HFFc6 (cell line): ENCODE data around the gene NCOA1. TPM values are rescaled to one million over a fixed set of nuclear protein-coding genes. Genes with fewer than 3 reads are reported as not detected.
A peak's percentile ranks its signal among the peaks of the same experiment; 100 is the strongest.

Source experiments
- DNase-seq: peaks from one replicate; pipeline ENCODE4 v3.0.0-alpha.2; 2018
- H3K27ac Mint-ChIP-seq: 2 replicates; pipeline ENCODE4 v1.8.0; 2020; ENCODE audit warnings: mild to moderate bottlenecking, mixed read lengths
- H3K27me3 Mint-ChIP-seq: 2 replicates; pipeline ENCODE4 v1.8.0; 2021; ENCODE audit warnings: mild to moderate bottlenecking, moderate library complexity, mixed read lengths; ENCODE audit not compliant: insufficient read depth
- H3K36me3 Mint-ChIP-seq: 2 replicates; pipeline ENCODE4 v1.8.0; 2021; ENCODE audit warnings: low read depth, mixed read lengths
- H3K4me1 Mint-ChIP-seq: 2 replicates; pipeline ENCODE4 v1.8.0; 2020; ENCODE audit warnings: low read depth, mixed read lengths
- H3K4me3 Mint-ChIP-seq: 2 replicates; pipeline ENCODE4 v1.8.0; 2020; ENCODE audit warnings: mild to moderate bottlenecking, moderate library complexity, mixed read lengths
- H3K9me3 Mint-ChIP-seq: 2 replicates; pipeline ENCODE4 v1.8.0; 2020; ENCODE audit warnings: mild to moderate bottlenecking, mixed read lengths
- CTCF ChIP-seq: fragments of 200-600 bp; sonication (generic); IDR thresholded peaks from 2 replicates; pipeline ENCODE4 v1.5.0; 2021; ENCODE audit warnings: antibody characterized with exemption, mild to moderate bottlenecking
- total RNA-seq, 6 experiments: library from RNA; stranded (reverse); fragmentation: NEBNext Ultra II Directional; extraction: Animal tissue kit (Norgen Biotek cat#: 25700); gene quantifications; 2 replicates in 1 of 6; 3 replicates in 5 of 6; pipeline ENCODE4 v1.2.3, GENCODE V29; 2021

Gene NCOA1
- total RNA-seq, 6 experiments from 2014 or later = 8.6 to 11.2 (median 10.7) TPM

- DNase-seq = peak; percentile 40
- peak overlapping the region; percentile 71 for H3K27ac Mint-ChIP-seq
These were observed 217.6 kb downstream of the NCOA1 start for GRCh38 chr2:24708537-24709152.

GRCh38 chr2:24710806-24711205 is 219.8 kb downstream of the NCOA1 start:
- DNase-seq = no peak
- Mint-ChIP-seq H3K9me3 (no peaks in the 10 kb centered on the region), H3K36me3 (peaks cover 8% of the 10 kb centered on the region; the same call in 1 of the 2 replicates), H3K27me3 (no peaks in the 10 kb centered on the region), H3K4me3 (no peak overlapping the region), H3K27ac (no peak overlapping the region), H3K4me1 (peaks cover 38% of the 10 kb centered on the region)
- TF ChIP-seq CTCF = no peak

More at GRCh38 chr2:24708537-24709152, 217.6 kb downstream of the NCOA1 start:
- H3K27me3 Mint-ChIP-seq = no peaks in the 10 kb centered on the region
- no peak for TF ChIP-seq CTCF
- no peaks in the 10 kb centered on the region for H3K9me3 Mint-ChIP-seq
- peaks cover 51% of the 10 kb centered on the region for H3K4me1 Mint-ChIP-seq
- peaks cover 8% of the 10 kb centered on the region; the same call in 1 of the 2 replicates for H3K36me3 Mint-ChIP-seq
- H3K4me3 Mint-ChIP-seq = peak overlapping the region; percentile 58

- Mint-ChIP-seq H3K27ac (peak overlapping the region; percentile 48; the same call in 1 of the 2 replicates), H3K27me3 (no peaks in the 10 kb centered on the region), H3K36me3 (peaks cover 8% of the 10 kb centered on the region), H3K4me1 (peaks cover 35% of the 10 kb centered on the region), H3K9me3 (no peaks in the 10 kb centered on the region), H3K4me3 (peak overlapping the region; percentile 45; the same call in 1 of the 2 replicates)
- DNase-seq = peak; percentile 24
- no peak for TF ChIP-seq CTCF
These were observed 220.8 kb downstream of the NCOA1 start for GRCh38 chr2:24711865-24712264.

- H3K4me1 Mint-ChIP-seq = peaks cover 32% of the 10 kb centered on the region
- H3K4me3 Mint-ChIP-seq = no peak overlapping the region
- no peaks in the 10 kb centered on the region for H3K27me3 Mint-ChIP-seq
- H3K9me3 Mint-ChIP-seq = no peaks in the 10 kb centered on the region
- TF ChIP-seq CTCF = no peak
- H3K27ac Mint-ChIP-seq = peak overlapping the region; percentile 48; the same call in 1 of the 2 replicates
- peak; percentile 9 for DNase-seq
- H3K36me3 Mint-ChIP-seq = peaks cover 7% of the 10 kb centered on the region
These were observed 221.2 kb downstream of the NCOA1 start for GRCh38 chr2:24712296-24712695.

GRCh38 chr2:24717263-24717951 is 226.4 kb downstream of the NCOA1 start:
- TF ChIP-seq CTCF = no peak
- Mint-ChIP-seq H3K9me3 (no peaks in the 10 kb centered on the region), H3K4me3 (no peak overlapping the region), H3K4me1 (peaks cover 20% of the 10 kb centered on the region), H3K36me3 (peaks cover 7% of the 10 kb centered on the region), H3K27me3 (no peaks in the 10 kb centered on the region), H3K27ac (no peak overlapping the region)
- DNase-seq = no peak
